H1 (cell line): ENCODE results near the gene GRK6. TPM values are rescaled to one million over a fixed set of nuclear protein-coding genes. Genes with fewer than 3 reads are reported as not detected.

Source experiments
- SP1 ChIP-seq: IDR thresholded peaks from 2 replicates; pipeline ENCODE4 v1.6.1; 2011; ENCODE audit warnings: low read depth, low read length
- TBP ChIP-seq: IDR thresholded peaks from 2 replicates; pipeline ENCODE4 v1.6.1; 2011; ENCODE audit warnings: low read depth, low read length, improper control_type of control experiment
- TCF12 ChIP-seq: IDR thresholded peaks from 2 replicates; pipeline ENCODE4 v1.6.1; 2011; ENCODE audit warnings: low read depth, mild to moderate bottlenecking, low read length
- polyA plus RNA-seq, 7 experiments: library from polyadenylated mRNA; depleted of rRNA in 3 of 7; stranded (reverse) in 5 of 7; unstranded in 2 of 7; fragments of >200 nt in 5 of 7; fragments of 200-250 nt in 2 of 7; gene quantifications; 1 replicate in 5 of 7; 2 replicates in 1 of 7; 4 replicates in 1 of 7; pipeline versions ENCODE4 v1.2.1 to v1.2.3, GENCODE V29; 2011 to 2013; ENCODE audit warnings: missing spikeins in 2 of 7, mixed read lengths in 2 of 7
- total RNA-seq: library from RNA; stranded (reverse); fragmentation: NEBNext Ultra II Directional; extraction: Animal tissue kit (Norgen Biotek cat#: 25700); gene quantifications from 2 replicates; pipeline ENCODE4 v1.2.1, GENCODE V29; 2021

GRK6 gene
- total and polyA plus RNA-seq, 2 of the 8 experiments (the other 6 are each of a cell fraction or from before 2014, with no cell fraction given) = 31.8 to 57.8 TPM

DNA sequence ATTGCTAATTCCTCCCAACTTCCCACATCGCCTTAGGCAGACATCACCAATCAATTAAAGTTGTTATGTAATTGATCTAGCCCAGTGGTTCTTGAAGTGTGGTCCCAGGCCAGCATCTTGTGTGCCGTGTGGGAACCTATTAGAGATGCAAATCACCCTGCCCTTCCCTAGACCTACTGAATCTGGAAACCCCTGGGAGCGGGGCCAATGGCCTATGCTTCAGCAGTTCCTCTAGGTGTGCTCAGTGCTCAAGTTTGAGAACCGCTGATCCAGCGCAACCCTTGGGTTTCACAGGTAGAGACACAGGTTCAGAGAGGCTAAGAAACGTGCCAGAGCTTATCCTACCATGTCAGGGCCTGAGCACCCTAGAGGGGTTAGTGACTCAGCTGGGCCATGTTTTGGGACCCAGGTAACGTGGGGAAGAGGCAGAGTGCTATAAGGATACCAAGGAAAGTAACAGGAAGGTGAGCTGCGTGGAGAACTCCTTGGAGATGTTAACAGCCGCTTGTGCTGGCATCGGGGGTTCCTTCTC, 37.9 kb upstream of the GRK6 start (continued):
- no peak for TF ChIP-seq SP1
- TF ChIP-seq TBP = no peak
- no peak for TF ChIP-seq TCF12
